Ecto neural progenitor cell (in vitro differentiated cells): Measurements from ENCODE around the gene ZNF8.
A peak's percentile ranks its signal among the peaks of the same experiment; 100 is the strongest.
"Not testable (repeated sequence)": the region's sequence is repeated elsewhere in the genome, so short reads cannot be mapped to it uniquely, and the experiment has no call there.

Source experiments
- DNase-seq: peaks from one replicate; pipeline ENCODE4 v3.0.0-alpha.2; 2018; ENCODE audit warnings: low spot score

ZNF8 gene

GRCh38 chr19:58296104-58296503 is 17.3 kb downstream of the ZNF8 start:
- no peak for DNase-seq

DNA sequence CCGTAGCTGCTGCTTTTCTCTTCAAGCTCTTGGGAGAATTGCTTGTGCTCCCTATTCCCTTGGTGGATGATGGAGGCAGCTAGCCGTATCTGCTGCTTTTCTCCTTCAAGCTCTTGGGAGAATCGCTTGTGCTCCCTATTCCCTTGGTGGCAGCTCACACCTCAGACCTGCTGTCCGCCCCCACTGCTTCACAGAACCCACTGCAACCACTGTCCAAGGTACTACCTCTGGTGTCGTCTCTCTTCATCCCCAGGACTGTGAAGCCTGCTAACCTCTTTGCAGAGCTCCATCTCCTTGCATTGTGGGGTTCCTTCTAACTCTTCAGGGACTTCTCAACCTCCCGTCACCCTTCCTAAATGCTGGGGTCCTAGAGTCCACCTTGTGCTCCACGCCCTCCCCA is 21.9 kb downstream of the ZNF8 start:
- no peak for DNase-seq

DNA sequence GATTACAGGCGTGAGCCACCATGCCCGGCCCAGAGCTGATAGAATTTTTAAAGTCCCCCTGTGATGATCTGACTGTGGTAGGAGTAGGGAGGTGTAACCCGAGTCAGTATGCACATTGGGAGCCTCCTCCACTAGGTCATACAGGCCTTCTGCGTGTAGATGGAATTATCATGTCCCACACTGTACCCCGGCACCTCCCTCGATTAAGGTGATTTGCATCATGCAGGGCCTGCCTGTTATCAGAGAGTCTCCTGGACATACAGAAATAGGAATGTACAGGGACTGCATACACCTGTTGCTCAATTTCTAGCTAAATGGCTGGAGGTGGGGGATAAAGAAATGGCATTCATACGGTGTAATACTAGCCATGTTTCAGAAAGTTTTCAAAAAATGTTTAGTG is 25.5 kb downstream of the ZNF8 start:
- no peak for DNase-seq

DNA sequence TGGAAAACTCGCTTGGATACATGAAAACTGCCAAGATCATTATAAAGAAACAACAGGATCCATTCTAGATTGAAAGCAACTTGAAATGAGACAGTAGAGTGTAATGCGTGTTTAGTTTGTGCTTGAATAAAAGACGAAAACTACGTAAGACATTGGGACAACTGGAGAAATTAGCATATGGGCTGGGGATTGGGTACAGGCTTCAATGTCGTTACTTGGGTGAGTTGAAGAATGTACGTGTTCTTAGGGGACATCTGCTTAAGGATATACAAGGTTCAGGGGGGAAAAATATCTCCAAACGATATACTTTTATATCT is 26.0 kb downstream of the ZNF8 start:
- no peak for DNase-seq

DNA sequence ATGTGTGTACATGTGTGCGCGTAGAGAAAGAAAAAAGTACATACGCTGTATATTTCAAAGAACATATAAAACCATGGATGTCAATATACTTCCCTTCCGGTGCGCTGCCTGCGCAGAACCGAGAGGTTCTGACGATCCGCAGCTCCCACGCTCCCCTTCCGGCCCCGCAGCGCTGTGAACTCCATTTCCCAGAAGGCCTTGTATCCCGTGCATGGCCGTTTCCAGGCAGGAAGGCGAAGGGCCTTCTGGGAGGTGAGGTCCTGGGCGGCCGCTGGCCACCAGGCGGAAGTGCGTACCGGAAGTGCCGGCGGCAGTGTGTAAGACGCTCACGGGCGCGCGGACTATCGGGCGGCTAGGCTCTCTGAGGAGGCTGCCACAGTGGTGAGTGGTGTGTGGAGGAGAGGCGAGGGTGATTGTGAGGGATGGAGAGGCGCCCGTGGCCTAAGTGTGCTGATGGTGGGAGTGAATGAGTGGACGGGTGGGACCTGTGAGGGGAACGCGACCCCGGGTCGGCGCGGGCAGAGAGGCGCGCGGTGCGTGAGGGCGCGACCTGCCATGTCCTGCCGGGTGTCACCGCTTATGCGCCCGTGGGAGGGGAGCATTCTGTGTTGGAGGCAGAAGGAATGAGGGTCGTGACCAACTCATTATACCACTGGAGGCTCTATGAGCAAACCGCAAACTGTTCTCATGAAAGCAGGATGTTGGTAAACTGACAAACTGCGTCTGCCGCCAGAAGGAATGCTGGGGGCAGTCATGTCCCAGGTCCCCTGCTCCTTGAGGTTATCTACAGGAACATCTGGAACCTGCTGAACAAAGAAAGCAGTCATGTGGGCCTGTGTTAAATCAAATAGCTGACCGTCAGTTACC is 26.5 kb downstream of the ZNF8 start, which contains the start of gene ERVK3-1:
Gene ERVK3-1, plus strand, starts transcription at position 313 of the 867 bp plus-strand sequence. CDS start 6,792 bp downstream, outside the sequence.
- peak; percentile 94 for DNase-seq

- no peak for DNase-seq
Measured at GRCh38 chr19:58305932-58306323, 27.2 kb downstream of the ZNF8 start.

GRCh38 chr19:58307736-58308135 is 29.0 kb downstream of the ZNF8 start:
- DNase-seq = no peak

DNA sequence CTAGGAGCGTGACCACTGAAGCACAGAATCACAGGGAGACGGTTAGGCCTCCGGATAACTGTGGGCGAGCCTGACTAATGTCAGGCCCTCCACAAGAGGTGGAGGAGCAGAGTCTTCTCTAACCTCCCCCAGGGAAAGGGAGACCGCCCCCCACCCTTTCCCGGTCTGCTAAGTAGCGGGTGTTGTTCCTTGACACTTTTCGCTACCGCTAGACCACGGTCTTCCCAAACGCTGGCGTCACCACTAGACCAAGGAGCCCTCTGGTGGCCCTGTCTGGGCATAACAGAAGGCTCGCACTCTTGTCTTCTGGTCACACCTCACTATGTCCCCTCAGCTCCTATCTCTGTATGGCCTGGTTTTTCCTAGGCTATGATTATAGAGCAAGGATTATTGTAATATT is 31.9 kb downstream of the ZNF8 start:
- not testable (repeated sequence) for DNase-seq

DNA sequence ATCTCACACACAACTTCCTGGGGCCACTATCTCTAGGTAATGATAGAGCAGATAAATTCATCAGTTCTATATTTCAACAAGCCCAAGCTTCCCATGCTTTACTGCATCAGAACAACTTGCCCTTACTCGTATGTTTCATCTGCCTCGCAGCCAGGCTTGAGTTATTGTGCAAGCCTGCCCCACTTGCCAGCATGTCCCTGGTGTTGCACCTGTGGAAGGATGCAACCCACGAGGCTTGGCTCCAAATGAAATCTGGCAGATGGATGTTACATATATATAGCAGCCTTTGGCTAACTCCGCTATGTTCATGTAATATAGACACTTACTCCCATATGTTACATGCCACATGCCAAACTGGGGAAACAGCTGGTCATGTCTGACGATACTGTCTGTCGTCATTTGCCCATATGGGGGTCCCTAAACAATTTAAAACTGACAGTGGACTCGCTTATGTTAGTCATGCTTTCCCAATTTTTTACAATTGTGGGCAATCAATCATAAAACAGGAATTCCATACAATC is 32.6 kb downstream of the ZNF8 start:
- DNase-seq = no peak

DNA sequence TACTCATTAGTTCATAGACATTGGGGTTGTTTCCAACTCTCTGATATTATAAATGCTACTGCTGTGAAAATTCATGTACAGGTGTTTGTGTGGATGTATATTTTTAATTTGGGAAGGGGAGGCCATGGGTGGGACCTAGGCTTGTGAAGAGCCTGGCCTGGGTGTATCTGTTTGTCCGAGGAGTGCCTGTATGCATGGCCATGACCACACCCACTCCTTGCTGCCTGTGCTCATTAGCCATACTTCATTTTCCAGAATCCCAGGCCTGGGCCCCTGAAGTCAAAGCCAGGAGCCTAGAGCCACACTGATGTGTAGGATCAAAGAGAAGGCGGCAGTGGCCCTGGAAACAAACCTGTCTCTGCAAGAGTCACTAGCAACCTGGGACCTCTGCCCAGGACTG is 36.8 kb downstream of the ZNF8 start:
- DNase-seq = no peak

DNA sequence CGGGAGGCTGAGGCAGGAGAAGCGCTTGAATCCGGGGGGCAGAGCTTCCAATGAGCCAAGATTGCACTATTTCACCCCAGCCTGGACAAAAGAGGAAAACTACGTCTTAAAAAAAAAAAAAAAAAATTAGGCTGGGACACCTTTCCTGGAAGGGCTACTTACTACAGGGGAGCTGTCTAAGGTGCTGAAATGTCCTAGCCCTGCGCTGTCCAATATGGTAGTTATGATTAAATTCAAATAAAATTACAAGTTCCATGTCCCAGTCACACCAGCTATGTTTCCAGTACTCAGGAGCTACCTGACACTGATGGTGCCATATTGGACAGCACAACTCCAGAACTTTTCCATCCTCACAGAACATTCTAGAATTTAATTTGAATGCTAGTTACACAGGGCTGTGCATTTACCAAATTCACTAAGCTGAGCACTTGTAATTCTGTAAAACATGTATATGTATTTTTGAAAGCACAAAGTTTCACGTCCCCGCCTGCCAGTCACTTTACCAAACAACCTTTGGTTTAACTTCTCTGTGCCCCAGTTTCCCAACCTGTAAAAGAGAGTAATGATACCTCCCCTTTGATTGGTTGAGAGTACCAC is 38.8 kb downstream of the ZNF8 start:
- no peak for DNase-seq

- no peak for DNase-seq
Measured at GRCh38 chr19:58318297-58318696, 39.5 kb downstream of the ZNF8 start.

GRCh38 chr19:58319241-58319640 is 40.5 kb downstream of the ZNF8 start:
- DNase-seq = no peak

DNA sequence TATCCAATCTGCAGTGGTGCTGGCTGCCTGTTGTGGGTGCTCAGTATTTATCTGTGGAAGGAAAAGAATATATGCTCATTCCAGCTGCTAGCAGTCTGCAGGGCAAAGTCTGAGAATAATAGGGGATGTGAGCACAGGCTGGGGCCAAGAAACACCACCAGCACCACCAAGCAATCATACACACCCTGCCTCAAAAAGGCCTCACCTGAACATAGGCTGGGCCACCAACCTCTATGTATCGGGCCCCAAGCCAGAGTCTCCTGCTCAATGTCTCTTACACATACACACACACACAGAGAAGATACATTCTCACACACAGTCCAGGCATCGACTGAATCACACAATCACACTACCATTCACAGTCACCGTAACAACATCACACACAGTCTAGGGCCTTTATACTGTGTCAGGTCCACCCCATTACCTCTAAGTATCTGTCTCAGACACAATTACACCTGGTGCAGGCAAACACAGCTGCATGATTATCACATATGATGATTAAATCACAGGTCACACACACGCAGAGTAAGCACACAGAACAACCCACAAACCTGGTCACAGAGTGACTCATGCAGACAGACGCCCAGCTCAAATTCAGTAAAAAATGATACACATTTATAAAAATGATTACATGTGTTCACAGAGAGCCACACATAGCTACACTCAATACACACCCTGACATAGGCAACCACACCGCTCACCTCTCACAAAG is 46.7 kb downstream of the ZNF8 start:
- DNase-seq = no peak

DNA sequence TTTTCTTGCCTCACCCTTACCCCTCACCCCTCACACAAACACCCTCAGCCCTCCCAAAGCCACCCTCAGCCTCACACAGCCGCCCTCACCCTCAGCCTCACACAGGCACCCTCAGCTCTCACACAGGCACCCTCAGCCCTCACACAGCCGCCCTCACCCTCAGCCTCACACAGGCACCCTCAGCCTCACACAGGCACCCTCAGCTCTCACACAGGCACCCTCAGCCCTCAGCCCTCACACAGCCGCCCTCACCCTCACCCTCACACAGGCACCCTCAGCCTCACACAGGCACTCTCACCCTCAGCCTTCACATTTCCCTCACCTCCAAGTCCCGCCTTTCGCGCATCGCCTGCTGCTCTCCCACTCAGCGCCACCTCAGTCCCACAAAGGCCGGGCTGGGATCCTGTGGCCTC is 47.8 kb downstream of the ZNF8 start:
- DNase-seq = no peak

- peak; percentile 97 for DNase-seq
Measured at GRCh38 chr19:58326914-58327726, 48.4 kb downstream of the ZNF8 start, which contains the start of gene ZSCAN22. Gene ZSCAN22, plus strand, starts transcription at chr19:58326994. Its CDS starts 7,809 bp downstream, at chr19:58334803.

- DNase-seq = peak; percentile 70
Measured at GRCh38 chr19:58328999-58329398, 50.2 kb downstream of the ZNF8 start.

DNA sequence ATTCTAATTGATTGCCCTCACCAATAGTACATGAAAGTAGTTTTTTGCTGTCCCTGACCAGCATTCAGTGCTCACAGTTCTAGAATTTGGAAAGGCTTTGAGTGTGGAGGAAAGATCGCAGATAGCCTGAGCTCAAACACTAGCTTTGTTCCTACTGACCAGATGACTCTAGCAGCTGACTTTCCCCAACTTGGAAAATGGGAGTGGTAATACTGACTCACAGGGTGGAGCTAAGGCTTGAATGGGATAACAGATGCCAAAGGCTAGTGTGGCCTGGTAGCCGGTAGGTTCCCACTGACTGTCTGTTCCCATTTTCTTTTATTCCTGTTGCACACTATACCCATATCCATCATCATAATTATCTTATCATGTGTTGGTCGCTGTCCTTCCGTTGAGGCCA is 51.7 kb downstream of the ZNF8 start:
- no peak for DNase-seq

GRCh38 chr19:58332697-58333096 is 53.9 kb downstream of the ZNF8 start:
- no peak for DNase-seq

DNA sequence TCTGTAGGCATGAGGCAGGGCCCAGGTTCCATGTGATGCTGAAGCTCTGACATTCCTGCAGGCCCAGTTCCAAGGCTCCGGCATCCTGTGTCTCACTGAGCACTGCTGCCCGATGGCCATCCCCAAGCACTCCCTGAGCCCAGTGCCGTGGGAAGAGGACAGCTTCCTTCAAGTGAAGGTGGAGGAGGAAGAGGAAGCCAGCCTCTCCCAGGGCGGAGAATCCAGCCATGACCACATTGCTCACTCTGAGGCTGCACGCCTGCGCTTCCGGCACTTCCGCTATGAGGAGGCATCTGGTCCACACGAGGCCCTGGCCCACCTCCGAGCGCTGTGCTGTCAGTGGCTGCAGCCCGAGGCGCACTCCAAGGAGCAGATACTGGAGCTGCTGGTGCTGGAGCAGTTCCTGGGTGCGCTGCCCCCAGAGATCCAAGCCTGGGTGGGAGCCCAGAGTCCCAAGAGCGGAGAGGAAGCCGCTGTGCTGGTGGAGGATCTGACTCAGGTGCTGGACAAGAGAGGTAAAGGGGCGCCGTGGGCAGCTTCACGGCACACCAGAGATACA is 56.0 kb downstream of the ZNF8 start:
- DNase-seq = no peak

DNA sequence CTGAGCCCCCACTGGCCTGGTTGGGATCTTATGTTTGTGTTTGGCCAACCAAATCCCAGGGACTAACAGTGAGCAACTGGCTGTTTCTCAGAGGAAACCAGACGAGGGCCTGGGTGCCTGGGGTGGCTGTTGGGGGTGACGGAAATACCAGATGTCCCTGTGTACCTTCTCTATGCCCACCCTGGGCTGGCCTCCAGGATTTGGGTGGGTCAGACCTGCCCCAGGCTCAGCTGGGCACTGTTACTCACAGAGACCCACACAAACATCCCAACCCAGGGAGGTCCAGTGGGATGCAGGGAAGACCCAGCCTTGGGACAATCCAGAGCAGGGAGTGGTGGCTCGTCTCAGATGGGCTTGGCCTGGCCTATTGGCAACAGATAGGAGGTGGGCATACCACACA is 56.9 kb downstream of the ZNF8 start:
- DNase-seq = no peak

- no peak for DNase-seq
Measured at GRCh38 chr19:58336216-58336615, 57.5 kb downstream of the ZNF8 start.
